ENCODE results near the gene RGL3. TPM values are rescaled to one million over a fixed set of nuclear protein-coding genes. Genes with fewer than 3 reads are reported as not detected.
"Not testable (repeated sequence)": the region's sequence is repeated elsewhere in the genome, so short reads cannot be mapped to it uniquely, and the experiment has no call there.

Gene RGL3
- total RNA-seq, 2 experiments from 2014 or later, result not detected

DNA sequence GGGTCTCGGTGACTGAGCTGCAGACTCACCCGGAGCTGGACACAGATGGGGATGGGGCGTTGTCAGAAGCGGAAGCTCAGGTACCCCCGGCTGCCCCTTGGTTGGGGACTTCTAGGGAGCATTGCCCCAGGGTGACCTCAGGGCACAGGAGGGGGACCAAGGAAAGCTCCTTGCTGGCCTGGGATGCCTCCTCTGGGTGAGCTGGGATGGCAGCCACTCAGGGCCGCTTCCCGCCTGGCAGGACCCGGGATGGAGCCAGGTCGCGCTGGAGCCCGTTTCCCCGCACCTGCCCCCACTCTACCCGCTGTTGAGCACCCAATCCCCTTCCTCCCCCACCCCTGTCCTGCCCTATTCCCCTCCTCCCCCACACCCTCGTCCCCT, 27.1 kb upstream of the RGL3 start:
- Mint-ChIP-seq H3K4me3 (no peak overlapping the region), H3K9me3 (ENCODE audit: low read depth) (no peaks in the 10 kb centered on the region), H3K27me3 (no peaks in the 10 kb centered on the region), H3K27ac (no peak overlapping the region), H3K4me1 (no peaks in the 10 kb centered on the region), H3K36me3 (peaks cover 16% of the 10 kb centered on the region)
- CTCF ChIA-PET, result interaction anchor here (0.7 to 1.6 kb wide), 4 partner anchors 9 to 152 kb away, joined by 3 to 5 read pairs (median 3); partner anchors contain the start of genes PRKCSH and SWSAP1
- ATAC-seq, result no peak
- no peak for DNase-seq

DNA sequence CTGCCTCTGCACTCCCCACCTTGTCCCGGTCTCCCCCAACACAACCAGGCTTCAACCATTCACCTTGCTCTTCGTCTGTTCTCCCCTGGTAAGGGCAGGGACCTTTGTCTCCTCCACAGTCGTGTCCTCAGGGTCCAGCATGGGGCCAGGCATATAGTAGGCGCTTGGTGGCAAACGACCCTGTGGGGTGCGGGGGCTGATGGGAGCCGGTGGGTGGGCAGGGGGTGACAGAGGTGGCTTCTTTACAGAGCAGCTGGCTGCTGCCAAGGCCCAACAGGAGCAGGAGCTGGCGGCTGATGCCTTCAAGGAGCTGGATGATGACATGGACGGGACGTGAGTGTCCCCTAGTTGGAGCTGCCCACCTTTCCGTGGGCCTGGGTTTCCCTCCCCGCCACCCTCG, 26.0 kb upstream of the RGL3 start:
- DNase-seq (no peak), ATAC-seq (no peak)
- CTCF ChIA-PET, result interaction anchor here (0.7 to 1.6 kb wide), 4 partner anchors 8 to 151 kb away, joined by 3 to 5 read pairs (median 3); partner anchors contain the start of gene PRKCSH
- Mint-ChIP-seq H3K4me3 (no peak overlapping the region), H3K4me1 (peaks cover 4% of the 10 kb centered on the region), H3K27ac (no peak overlapping the region), H3K27me3 (no peaks in the 10 kb centered on the region), H3K36me3 (peaks cover 24% of the 10 kb centered on the region), H3K9me3 (ENCODE audit: low read depth) (no peaks in the 10 kb centered on the region)

DNA sequence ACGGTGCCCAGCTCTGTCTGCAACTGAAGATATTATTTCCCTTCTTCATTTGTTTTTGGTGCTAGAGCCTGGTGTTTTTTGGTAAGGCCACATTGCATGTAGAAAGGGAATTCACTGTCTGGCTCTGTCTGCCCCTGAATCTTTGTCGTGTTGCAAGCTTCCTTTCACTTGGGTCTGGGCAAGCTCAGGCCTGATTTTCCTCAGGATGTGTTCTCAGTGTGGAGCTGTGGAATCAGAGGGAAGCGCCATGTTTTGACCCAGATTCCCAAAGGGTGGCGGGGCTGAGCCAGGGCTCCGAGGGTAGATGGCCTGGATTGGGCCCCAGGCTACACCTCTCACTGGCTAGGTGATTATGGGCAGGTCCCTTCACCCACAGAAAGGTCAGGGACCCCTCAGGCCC, 24.9 kb upstream of the RGL3 start:
- Mint-ChIP-seq H3K9me3 (ENCODE audit: low read depth) (no peaks in the 10 kb centered on the region), H3K36me3 (peaks cover 22% of the 10 kb centered on the region), H3K27ac (no peak overlapping the region), H3K4me3 (no peak overlapping the region), H3K27me3 (no peaks in the 10 kb centered on the region), H3K4me1 (peaks cover 4% of the 10 kb centered on the region)
- CTCF ChIA-PET, result interaction anchor here (0.9 to 3.2 kb wide), 6 partner anchors 8 to 115 kb away, joined by 3 to 11 read pairs (median 6); partner anchors contain the start of genes ELOF1, ODAD3 and PRKCSH
- no peak for ATAC-seq
- DNase-seq, result no peak

DNA sequence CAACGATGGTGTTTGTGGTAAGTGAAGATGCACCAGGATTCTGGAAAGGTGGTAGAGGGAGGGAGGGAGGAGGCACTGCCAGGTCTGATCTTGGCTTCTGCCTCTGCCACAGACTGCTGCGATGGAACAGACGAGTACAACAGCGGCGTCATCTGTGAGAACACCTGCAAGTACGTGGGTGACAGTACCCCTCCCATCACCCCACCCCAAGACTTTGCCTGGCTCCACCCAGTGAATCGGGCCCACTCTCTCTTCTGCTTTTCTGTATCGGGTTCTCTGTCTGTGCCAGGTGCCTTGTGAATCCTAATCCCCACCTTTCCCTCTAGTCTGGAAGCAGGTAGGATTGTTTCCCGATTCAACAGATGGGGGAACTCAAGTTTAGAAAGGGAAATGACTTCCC, 18.8 kb upstream of the RGL3 start:
- ATAC-seq, result no peak
- Mint-ChIP-seq H3K27me3 (no peaks in the 10 kb centered on the region), H3K36me3 (peaks cover 44% of the 10 kb centered on the region), H3K4me3 (peak overlapping the region; percentile 33), H3K4me1 (peaks cover 30% of the 10 kb centered on the region), H3K27ac (no peak overlapping the region), H3K9me3 (ENCODE audit: low read depth) (no peaks in the 10 kb centered on the region)
- DNase-seq, result no peak
- CTCF ChIA-PET, result interaction anchor here (0.7 to 1.7 kb wide), 4 partner anchors 8 to 194 kb away, joined by 3 to 5 read pairs (median 4); no protein-coding TSS in a partner anchor

DNA sequence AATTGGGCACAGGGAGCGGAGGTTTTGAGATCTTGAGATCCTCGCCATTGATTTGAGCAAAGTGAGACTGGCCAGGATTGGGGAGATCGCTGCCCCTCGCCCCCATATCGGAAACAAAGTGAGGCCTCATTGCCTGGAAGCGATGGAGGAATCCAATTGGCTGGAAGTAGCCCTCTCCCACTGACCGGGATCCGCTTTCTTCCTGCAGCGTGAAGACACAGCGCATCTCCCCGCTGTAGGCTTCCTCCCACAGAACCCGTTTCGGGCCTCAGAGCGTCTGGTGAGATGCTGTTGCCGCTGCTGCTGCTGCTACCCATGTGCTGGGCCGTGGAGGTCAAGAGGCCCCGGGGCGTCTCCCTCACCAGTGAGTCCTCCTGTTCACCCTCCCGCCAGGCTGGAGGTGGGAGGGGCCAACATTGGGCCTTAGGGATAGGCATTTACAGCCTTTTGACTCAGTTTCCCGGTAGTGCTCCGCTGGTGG, 16.8 kb upstream of the RGL3 start:
- Mint-ChIP-seq H3K4me1 (peaks cover 27% of the 10 kb centered on the region), H3K9me3 (ENCODE audit: low read depth) (no peaks in the 10 kb centered on the region), H3K27me3 (peaks cover under 1% of the 10 kb centered on the region), H3K27ac (peak overlapping the region; percentile 96), H3K4me3 (peak overlapping the region; percentile 100), H3K36me3 (peaks cover 32% of the 10 kb centered on the region)
- CTCF ChIA-PET, result interaction anchor here (0.6 to 4.7 kb wide), 13 partner anchors 8 to 154 kb away, joined by 3 to 29 read pairs (median 3); partner anchors contain the start of genes CCDC159, SWSAP1 and TMEM205
- ATAC-seq (no peak), DNase-seq (peak; percentile 57)

DNA sequence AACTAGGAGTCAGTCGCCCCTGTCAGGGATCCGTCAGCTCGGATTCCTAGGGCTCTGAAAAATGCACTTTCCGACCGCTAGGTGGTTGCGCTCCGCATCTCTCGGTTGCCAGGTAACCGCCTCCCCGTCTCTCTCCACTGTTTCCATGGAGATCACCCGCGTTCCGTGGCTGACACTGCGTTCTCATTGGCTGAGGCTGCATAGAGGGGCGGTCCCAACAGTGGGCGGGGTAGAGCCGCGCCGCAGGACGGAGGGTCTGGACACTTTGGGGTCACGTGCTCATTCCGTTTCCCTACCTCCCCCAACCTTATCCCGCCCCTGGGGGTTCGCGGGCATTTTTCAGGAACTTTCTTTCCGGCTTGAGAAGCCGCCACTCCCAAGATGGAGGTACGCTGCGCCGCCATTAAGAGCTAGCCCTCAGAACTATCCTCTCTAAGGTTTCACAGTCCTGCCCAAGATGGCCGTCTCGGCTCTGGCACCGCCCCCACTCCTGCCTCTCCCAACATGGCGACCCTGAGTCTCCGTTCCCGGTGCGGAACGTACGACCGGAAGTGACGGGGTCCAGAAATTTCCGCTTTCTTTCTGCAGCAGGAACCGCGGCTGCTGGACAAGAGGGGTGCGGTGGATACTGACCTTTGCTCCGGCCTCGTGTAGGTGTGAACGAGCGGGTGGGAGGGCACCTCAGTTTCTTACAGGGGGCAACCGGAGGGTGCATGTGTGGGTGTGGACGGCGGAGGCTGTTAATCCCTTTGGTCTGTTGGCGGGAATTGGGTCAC, 16.1 kb upstream of the RGL3 start, which contains the start of the genes ODAD3 and PRKCSH:
Gene ODAD3, minus strand, starts transcription at position 65 of the 776 bp plus-strand sequence. CDS start 105 bp downstream, outside the sequence.
Gene PRKCSH, plus strand, starts transcription at position 579 of the 776 bp plus-strand sequence. CDS start 483 bp downstream, outside the sequence.
- no peaks in the 10 kb centered on the region for H3K9me3 Mint-ChIP-seq (ENCODE audit: low read depth)
- H3K27me3 Mint-ChIP-seq, result peaks cover 4% of the 10 kb centered on the region

DNA sequence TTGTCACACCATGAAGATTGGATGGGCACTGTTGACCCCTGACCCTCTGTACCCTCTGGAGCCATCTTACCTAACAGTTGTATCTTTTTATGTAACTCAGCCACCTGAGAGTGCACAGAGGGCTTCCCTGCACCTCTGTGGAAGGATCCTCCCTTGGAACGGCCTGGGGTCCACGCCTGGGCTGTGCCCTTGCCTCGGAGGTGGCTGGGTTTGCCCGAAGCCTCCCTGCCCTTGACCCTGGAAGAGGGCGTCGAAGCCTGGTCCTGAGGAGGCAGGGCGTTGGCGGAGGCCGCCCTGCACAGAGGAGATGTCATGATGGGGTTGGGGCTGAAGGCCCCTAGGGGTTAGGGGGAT, 15.6 kb upstream of the RGL3 start:
- H3K4me1 Mint-ChIP-seq, result peaks cover 25% of the 10 kb centered on the region
- no peaks in the 10 kb centered on the region for H3K9me3 Mint-ChIP-seq (ENCODE audit: low read depth)
- ATAC-seq (peak; percentile 20), DNase-seq (no peak)
- H3K27ac Mint-ChIP-seq, result peak overlapping the region; percentile 96
- peaks cover 26% of the 10 kb centered on the region for H3K36me3 Mint-ChIP-seq
- CTCF ChIA-PET, result interaction anchor here (0.7 to 4.7 kb wide), 11 partner anchors 8 to 163 kb away, joined by 3 to 29 read pairs (median 5); partner anchors contain the start of genes CCDC159, SWSAP1, TMEM205 and ZNF627
- peaks cover 4% of the 10 kb centered on the region for H3K27me3 Mint-ChIP-seq
- peak overlapping the region; percentile 100 for H3K4me3 Mint-ChIP-seq

More for the DNA sequence above, 16.1 kb upstream of the RGL3 start, which contains the start of the genes ODAD3 and PRKCSH:
- Mint-ChIP-seq H3K36me3 (peaks cover 26% of the 10 kb centered on the region), H3K4me3 (peak within 1 kb of the TSS; percentile 100), H3K27ac (peak within 1 kb of the TSS; percentile 96), H3K4me1 (peaks cover 25% of the 10 kb centered on the region)
- ATAC-seq, result peak; percentile 95
- DNase-seq, result peak; percentile 99
- CTCF ChIA-PET, result interaction anchor here (0.6 to 4.7 kb wide), 15 partner anchors 8 to 162 kb away, joined by 3 to 29 read pairs (median 3); partner anchors contain the start of genes CCDC159, SWSAP1, TMEM205 and ZNF627

DNA sequence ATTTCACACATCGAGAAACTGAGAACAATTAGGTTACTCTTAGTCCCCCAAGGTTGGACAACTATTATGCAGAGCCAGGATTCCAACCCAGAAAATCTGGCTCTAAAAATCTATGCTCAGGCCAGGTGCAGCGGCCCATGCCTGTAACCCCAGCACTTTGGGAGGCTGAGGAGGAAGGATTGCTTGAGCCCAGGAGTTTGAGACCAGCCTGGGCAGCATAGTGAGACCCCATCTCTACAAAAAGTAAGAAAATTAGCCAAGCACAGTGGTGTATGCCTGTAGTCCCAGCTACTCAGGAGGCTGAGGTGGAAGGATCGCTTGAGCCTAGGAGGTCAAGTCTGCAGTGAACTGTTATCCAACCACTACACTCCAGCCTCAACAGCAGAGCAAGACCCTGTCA, 14.4 kb upstream of the RGL3 start:
- not testable (repeated sequence) for H3K9me3 Mint-ChIP-seq (ENCODE audit: low read depth); H3K4me3 Mint-ChIP-seq; H3K27me3 Mint-ChIP-seq; DNase-seq; ATAC-seq; H3K27ac Mint-ChIP-seq
- CTCF ChIA-PET, result interaction anchor here (0.8 to 4.7 kb wide), 2 partner anchors 53 to 273 kb away, joined by 3 to 29 read pairs; no protein-coding TSS in a partner anchor
- Mint-ChIP-seq H3K36me3 (peaks cover 21% of the 10 kb centered on the region), H3K4me1 (peaks cover 25% of the 10 kb centered on the region)

DNA sequence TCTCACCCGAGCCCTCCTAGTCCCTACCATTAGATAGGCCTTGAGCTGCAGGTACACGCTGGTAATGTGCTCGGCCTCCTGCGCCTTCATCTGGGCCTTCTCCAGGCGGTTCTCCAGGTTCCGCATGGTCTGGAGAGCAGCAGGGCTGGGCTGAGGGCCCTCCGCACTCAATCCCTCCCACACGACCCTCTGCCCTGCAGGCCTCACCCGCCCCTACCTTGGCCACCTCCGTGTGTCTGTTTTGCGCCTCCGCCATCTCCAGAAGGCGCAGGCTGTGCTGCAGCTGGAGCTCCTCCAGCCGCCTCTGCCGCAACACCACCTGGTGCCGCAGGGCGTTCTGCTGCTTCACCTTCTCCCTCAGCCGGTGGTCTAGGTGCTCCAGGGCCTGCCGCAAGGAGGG, 7.5 kb upstream of the RGL3 start:
- H3K4me1 Mint-ChIP-seq, result peaks cover 17% of the 10 kb centered on the region
- no peaks in the 10 kb centered on the region for H3K36me3 Mint-ChIP-seq
- CTCF ChIA-PET, result interaction anchor here (1.2 to 1.5 kb wide), 2 partner anchors 8 to 45 kb away, joined by 3 read pairs; partner anchors contain the start of gene ODAD3

DNA sequence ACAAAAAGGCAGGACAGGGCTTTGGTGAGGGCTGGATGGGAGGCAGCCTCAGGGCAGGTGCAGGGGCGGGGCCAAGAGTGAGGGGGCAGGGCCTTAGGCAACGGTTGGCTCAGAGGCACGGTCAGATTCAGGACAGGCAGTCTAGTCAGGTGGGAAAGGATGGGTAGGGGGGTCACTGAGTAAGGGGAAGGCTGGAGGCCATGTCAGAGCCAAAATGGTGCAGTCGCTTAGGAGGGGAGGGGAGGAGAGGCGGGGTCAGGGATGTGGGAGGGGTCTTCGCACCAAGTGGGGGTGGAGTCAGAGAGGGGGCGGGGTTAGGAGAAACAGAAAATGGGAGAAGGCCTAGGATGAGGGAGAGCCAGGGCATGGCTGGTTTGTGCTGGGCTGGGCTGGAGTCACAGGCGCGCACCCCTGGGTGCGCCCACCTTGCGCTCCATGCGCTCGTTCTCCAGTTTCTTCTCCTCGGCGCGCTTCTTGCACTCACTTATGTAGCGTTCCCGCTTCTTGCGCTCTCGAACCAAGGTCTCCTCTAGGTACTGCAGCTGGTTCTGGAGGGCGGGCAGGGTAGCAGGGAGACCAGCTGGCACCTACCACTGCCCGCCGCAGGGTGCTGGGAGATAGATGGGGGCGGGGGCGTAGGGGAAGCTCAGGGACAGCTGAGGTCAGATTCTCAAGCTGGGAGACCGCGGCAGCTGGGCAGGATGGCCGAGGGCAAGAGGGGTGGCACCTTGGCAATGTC, 6.8 kb upstream of the RGL3 start:
- Mint-ChIP-seq H3K4me3 (no peak overlapping the region), H3K36me3 (no peaks in the 10 kb centered on the region), H3K9me3 (ENCODE audit: low read depth) (no peaks in the 10 kb centered on the region), H3K27me3 (peaks cover 35% of the 10 kb centered on the region), H3K4me1 (peaks cover 23% of the 10 kb centered on the region), H3K27ac (no peak overlapping the region)
- ATAC-seq (no peak), DNase-seq (no peak)
- CTCF ChIA-PET, result interaction anchor here (1.2 to 1.5 kb wide), 2 partner anchors 9 to 44 kb away, joined by 3 read pairs; partner anchors contain the start of gene ODAD3

More for the DNA sequence above, 7.5 kb upstream of the RGL3 start:
- ATAC-seq (no peak), DNase-seq (no peak)
- Mint-ChIP-seq H3K27ac (no peak overlapping the region), H3K27me3 (peaks cover 27% of the 10 kb centered on the region), H3K9me3 (ENCODE audit: low read depth) (no peaks in the 10 kb centered on the region), H3K4me3 (no peak overlapping the region)

DNA sequence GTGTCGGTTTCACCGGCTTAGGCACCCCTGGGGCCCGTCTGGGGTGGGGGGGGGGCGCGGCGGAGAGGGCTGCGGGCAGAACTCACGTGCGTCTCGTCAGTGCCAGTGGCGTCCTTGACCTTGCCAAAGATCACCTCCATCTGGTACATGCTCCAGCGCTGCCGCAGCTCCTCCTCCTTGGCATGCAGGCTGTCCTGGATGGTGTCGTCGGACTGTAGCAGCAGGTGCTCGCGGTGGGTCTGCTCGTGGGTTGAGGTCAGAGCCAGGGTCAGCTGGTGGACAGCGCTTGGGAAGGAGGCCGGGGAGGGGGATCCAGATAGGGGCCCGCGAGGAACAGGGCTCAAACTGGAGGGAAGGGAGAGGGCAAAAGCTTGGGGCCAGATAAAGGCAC, 4.7 kb upstream of the RGL3 start:
- Mint-ChIP-seq H3K4me1 (peaks cover 28% of the 10 kb centered on the region), H3K36me3 (no peaks in the 10 kb centered on the region), H3K27ac (no peak overlapping the region), H3K27me3 (peaks cover 47% of the 10 kb centered on the region), H3K9me3 (ENCODE audit: low read depth) (no peaks in the 10 kb centered on the region), H3K4me3 (no peak overlapping the region)
- DNase-seq, result no peak
- CTCF ChIA-PET, result interaction anchor here (0.6 to 5.4 kb wide), 3 partner anchors 11 to 599 kb away, joined by 3 to 61 read pairs (median 23); partner anchors contain the start of genes EPOR, ODAD3 and PRKCSH
- no peak for ATAC-seq

DNA sequence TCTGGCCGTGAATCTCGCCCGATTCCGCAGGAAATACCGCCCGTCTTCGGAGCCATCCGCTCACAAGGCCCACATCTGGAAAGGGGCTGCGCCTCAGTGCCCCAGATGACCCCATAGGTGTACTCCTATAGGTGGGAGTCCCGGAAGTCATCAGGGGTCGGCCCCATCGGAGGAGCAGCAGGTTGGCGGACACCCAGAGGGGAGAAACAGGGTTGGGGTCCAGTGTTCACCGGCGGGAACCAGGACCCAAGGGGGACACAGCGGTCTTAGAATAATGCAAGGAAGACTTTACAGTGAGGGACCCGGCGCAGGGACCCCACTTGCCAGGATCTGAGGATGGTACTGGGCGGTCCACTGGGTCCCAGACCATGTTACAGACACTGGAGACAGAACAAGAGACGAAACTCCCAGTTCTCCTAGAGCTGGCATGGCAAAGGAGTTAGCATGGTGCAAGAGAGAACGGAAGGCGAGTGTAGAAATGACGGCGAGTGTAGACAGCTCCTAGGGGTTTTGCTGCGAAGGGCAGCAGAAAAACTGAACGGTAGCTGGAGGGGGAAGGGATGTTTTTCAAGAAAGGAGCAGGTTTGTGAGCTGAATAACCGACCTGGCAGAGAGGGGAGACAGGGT, 4.2 kb upstream of the RGL3 start:
- Mint-ChIP-seq H3K4me3 (no peak overlapping the region), H3K36me3 (no peaks in the 10 kb centered on the region), H3K27ac (no peak overlapping the region)

More for the DNA sequence above, 4.2 kb upstream of the RGL3 start:
- peaks cover 28% of the 10 kb centered on the region for H3K4me1 Mint-ChIP-seq
- peaks cover 52% of the 10 kb centered on the region for H3K27me3 Mint-ChIP-seq
- CTCF ChIA-PET, result interaction anchor here (0.6 to 5.4 kb wide), 4 partner anchors 12 to 599 kb away, joined by 3 to 61 read pairs (median 13); partner anchors contain the start of genes ELAVL3, EPOR, ODAD3 and PRKCSH
- H3K9me3 Mint-ChIP-seq (ENCODE audit: low read depth), result no peaks in the 10 kb centered on the region
- DNase-seq (no peak), ATAC-seq (no peak)

Data from activated CD8-positive, alpha-beta memory T cell treated with anti-CD3 and anti-CD28 coated beads, Interleukin-2, amount 10 ng/mL, durations not matched to agents 7 days and 5 days (primary cell).